WI38 (cell line): ENCODE data around the gene RIN3.

Experiments used
- H3K4me3 ChIP-seq: 2 replicates; pipeline ENCODE4 v1.5.1; 2011; ENCODE audit warnings: low read depth, mild to moderate bottlenecking, control low read depth, low read length
- CTCF ChIP-seq: IDR thresholded peaks from 2 replicates; pipeline ENCODE4 v1.5.1; 2012; ENCODE audit warnings: low read depth, mild to moderate bottlenecking, control low read depth, low read length

RIN3 gene

GRCh38 chr14:92470215-92470614, 43.4 kb upstream of the RIN3 start:
- no peak for TF ChIP-seq CTCF
- no peak overlapping the region for H3K4me3 ChIP-seq

- TF ChIP-seq CTCF = no peak
- no peak overlapping the region for H3K4me3 ChIP-seq
These were observed 42.8 kb upstream of the RIN3 start for GRCh38 chr14:92470811-92471210.

GRCh38 chr14:92471919-92472318, 41.7 kb upstream of the RIN3 start:
- TF ChIP-seq CTCF = no peak
- H3K4me3 ChIP-seq = no peak overlapping the region

GRCh38 chr14:92472860-92473259, 40.7 kb upstream of the RIN3 start:
- no peak overlapping the region for H3K4me3 ChIP-seq
- TF ChIP-seq CTCF = no peak

- TF ChIP-seq CTCF = no peak
- H3K4me3 ChIP-seq = no peak overlapping the region
These were observed 40.2 kb upstream of the RIN3 start for GRCh38 chr14:92473261-92473968.

GRCh38 chr14:92473969-92474535, 39.5 kb upstream of the RIN3 start:
- no peak overlapping the region for H3K4me3 ChIP-seq
- TF ChIP-seq CTCF = no peak

GRCh38 chr14:92475037-92475436, 38.5 kb upstream of the RIN3 start:
- TF ChIP-seq CTCF = no peak

More at GRCh38 chr14:92475037-92475436, 38.5 kb upstream of the RIN3 start:
- no peak overlapping the region for H3K4me3 ChIP-seq
